ENCODE measurements around the gene AUTS2.

The AUTS2 gene

GRCh38 chr7:70313271-70313670 lies 715.0 kb downstream of the AUTS2 start:
- no peaks in the 10 kb centered on the region for H3K9me2 ChIP-seq (ENCODE audit: low read depth, low read length)
- no peaks in the 10 kb centered on the region for H3K79me2 ChIP-seq (ENCODE audit: insufficient read depth, low read length)
- H3K9me3 ChIP-seq (ENCODE audit: low read length) = no peaks in the 10 kb centered on the region

GRCh38 chr7:70313687-70314086 lies 715.4 kb downstream of the AUTS2 start:
- Histone ChIP-seq H3K27me3 (ENCODE audit: insufficient read depth, low read length) (no peaks in the 10 kb centered on the region), H4K20me1 (ENCODE audit: insufficient read depth, low read length) (no peaks in the 10 kb centered on the region), H3K4me2 (ENCODE audit: low read length) (no peak overlapping the region), H3K9me3 (ENCODE audit: low read length) (no peaks in the 10 kb centered on the region), H3K36me3 (ENCODE audit: insufficient read depth, low read length) (no peaks in the 10 kb centered on the region), H3K79me2 (ENCODE audit: insufficient read depth, low read length) (no peaks in the 10 kb centered on the region), H3K9ac (ENCODE audit: low read length) (no peak overlapping the region), H2AFZ (ENCODE audit: low read length) (no peak overlapping the region), H3K4me1 (ENCODE audit: insufficient read depth, low read length, severe bottlenecking) (peaks cover 6% of the 10 kb centered on the region), H3K9me2 (ENCODE audit: low read depth, low read length) (no peaks in the 10 kb centered on the region), H3K4me3 (ENCODE audit: low read depth, low read length, poor library complexity, severe bottlenecking) (no peak overlapping the region), H3K27ac (ENCODE audit: low read depth, low read length, poor library complexity, severe bottlenecking) (no peak overlapping the region), H3F3A (ENCODE audit: insufficient read depth, low read length) (no peaks in the 10 kb centered on the region)
- TF ChIP-seq EZH2 (IDR thresholded peaks at IDR 0.05; ENCODE audit: borderline replicate concordance, low read length) (no peak), CTCF (IDR thresholded peaks at IDR 0.05; ENCODE audit: low read length) (no peak)

More at GRCh38 chr7:70313271-70313670, 715.0 kb downstream of the AUTS2 start:
- no peaks in the 10 kb centered on the region for H3F3A ChIP-seq (ENCODE audit: insufficient read depth, low read length)
- no peak overlapping the region for H3K9ac ChIP-seq (ENCODE audit: low read length)
- H3K36me3 ChIP-seq (ENCODE audit: insufficient read depth, low read length) = no peaks in the 10 kb centered on the region
- H2AFZ ChIP-seq (ENCODE audit: low read length) = no peak overlapping the region
- no peak overlapping the region for H3K27ac ChIP-seq (ENCODE audit: low read depth, low read length, poor library complexity, severe bottlenecking)
- H3K4me2 ChIP-seq (ENCODE audit: low read length) = no peak overlapping the region
- peaks cover 6% of the 10 kb centered on the region for H3K4me1 ChIP-seq (ENCODE audit: insufficient read depth, low read length, severe bottlenecking)
- no peak overlapping the region for H3K4me3 ChIP-seq (ENCODE audit: low read depth, low read length, poor library complexity, severe bottlenecking)
- no peaks in the 10 kb centered on the region for H3K27me3 ChIP-seq (ENCODE audit: insufficient read depth, low read length)
- H4K20me1 ChIP-seq (ENCODE audit: insufficient read depth, low read length) = no peaks in the 10 kb centered on the region
- TF ChIP-seq EZH2 (IDR thresholded peaks at IDR 0.05; ENCODE audit: borderline replicate concordance, low read length) (no peak), CTCF (IDR thresholded peaks at IDR 0.05; ENCODE audit: low read length) (no peak)

GRCh38 chr7:70314221-70314620 lies 715.9 kb downstream of the AUTS2 start:
- Histone ChIP-seq H3K27me3 (ENCODE audit: insufficient read depth, low read length) (no peaks in the 10 kb centered on the region), H3K9me3 (ENCODE audit: low read length) (no peaks in the 10 kb centered on the region), H3K9ac (ENCODE audit: low read length) (no peak overlapping the region), H3K36me3 (ENCODE audit: insufficient read depth, low read length) (no peaks in the 10 kb centered on the region), H3K4me2 (ENCODE audit: low read length) (no peak overlapping the region), H2AFZ (ENCODE audit: low read length) (no peak overlapping the region), H4K20me1 (ENCODE audit: insufficient read depth, low read length) (no peaks in the 10 kb centered on the region), H3K79me2 (ENCODE audit: insufficient read depth, low read length) (no peaks in the 10 kb centered on the region), H3K27ac (ENCODE audit: low read depth, low read length, poor library complexity, severe bottlenecking) (no peak overlapping the region), H3K9me2 (ENCODE audit: low read depth, low read length) (no peaks in the 10 kb centered on the region), H3K4me3 (ENCODE audit: low read depth, low read length, poor library complexity, severe bottlenecking) (no peak overlapping the region), H3F3A (ENCODE audit: insufficient read depth, low read length) (no peaks in the 10 kb centered on the region), H3K4me1 (ENCODE audit: insufficient read depth, low read length, severe bottlenecking) (peaks cover 6% of the 10 kb centered on the region)
- TF ChIP-seq EZH2 (IDR thresholded peaks at IDR 0.05; ENCODE audit: borderline replicate concordance, low read length) (no peak), CTCF (IDR thresholded peaks at IDR 0.05; ENCODE audit: low read length) (no peak)

Measured in OCI-LY1 (cell line).